Right atrium auricular region (tissue), 2 donors: ENCODE results near the gene SLC23A2. TPM values are rescaled to one million over a fixed set of nuclear protein-coding genes. Genes with fewer than 3 reads are reported as not detected.
"Not testable (repeated sequence)": the region's sequence is repeated elsewhere in the genome, so short reads cannot be mapped to it uniquely, and the experiment has no call there.

Experiments used
- DNase-seq: peaks from one replicate; pipeline ENCODE4 v3.0.0-alpha.2; 2019; ENCODE audit warnings: low spot score
- H3K27ac ChIP-seq, 2 donors: fragments of 200-600 bp; sonication (generic); 1 replicate in 1 of 2; 2 replicates in 1 of 2; pipeline ENCODE4 v1.5.1; 2016 to 2019
- H3K27me3 ChIP-seq, 2 donors: fragments of 200-600 bp; sonication (generic); one replicate each; pipeline versions ENCODE4 v1.5.1 to v1.6.0; 2017 to 2019
- H3K36me3 ChIP-seq: fragments of 200-600 bp; sonication (generic); one replicate; pipeline ENCODE4 v1.5.1; 2016
- H3K4me1 ChIP-seq, 2 donors: fragments of 200-600 bp; sonication (generic); one replicate each; pipeline versions ENCODE4 v1.5.1 to v1.6.0; 2017 to 2019
- H3K4me3 ChIP-seq, 2 donors: fragments of 200-600 bp; sonication (generic); 1 replicate in 1 of 2; 2 replicates in 1 of 2; pipeline ENCODE4 v1.5.1; 2017 to 2019; ENCODE audit warnings: mild to moderate bottlenecking in 1 of 2, moderate library complexity in 1 of 2
- H3K9me3 ChIP-seq, 2 donors: fragments of 200-600 bp; sonication (generic); one replicate each; pipeline ENCODE4 v1.5.1; 2019
- CTCF ChIP-seq, 2 donors: fragments of 200-600 bp; sonication (generic); IDR thresholded peaks; one replicate each; pipeline ENCODE4 v1.5.1; 2019; ENCODE audit warnings: antibody characterized with exemption in 2 of 2
- total RNA-seq, 2 donors: library from RNA; depleted of rRNA; stranded (reverse); fragments of >200 nt; gene quantifications; one replicate each; pipeline ENCODE4 v1.1.0, GENCODE V29; 2016

SLC23A2 gene
- total RNA-seq, 2 donors from 2014 or later = 9.8 to 10.8 TPM

DNA sequence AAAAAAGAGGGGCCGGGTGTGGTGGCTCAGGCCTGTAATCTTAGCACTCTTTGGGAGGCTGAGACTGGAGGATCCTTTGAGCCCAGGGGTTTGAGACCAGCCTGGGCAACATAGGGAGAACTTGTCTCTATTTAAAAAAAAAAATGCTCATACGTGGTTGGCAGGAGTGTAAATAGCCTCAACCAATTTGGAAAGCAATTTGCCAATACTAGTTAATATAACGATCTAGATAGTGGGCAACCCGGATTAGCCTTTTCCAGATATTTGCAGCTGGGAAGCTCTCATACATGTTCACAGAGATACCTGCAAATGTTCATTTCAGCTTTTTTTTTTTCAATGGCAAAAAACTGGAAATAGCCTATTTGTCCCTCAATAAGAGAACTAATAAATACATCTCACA is 39.0 kb upstream of the SLC23A2 start:
- DNase-seq = no peak
- Histone ChIP-seq H3K4me3 (no peak overlapping the region), H3K9me3 (no peaks in the 10 kb centered on the region), H3K27me3 (no peaks in the 10 kb centered on the region), H3K36me3 (no peaks in the 10 kb centered on the region), H3K4me1 (peaks cover 0 to 4% of the 10 kb centered on the region in 2 donors), H3K27ac (no peak overlapping the region)
- no peak for TF ChIP-seq CTCF (IDR thresholded peaks at IDR 0.05)

- no peak overlapping the region for H3K4me3 ChIP-seq
These were observed 38.6 kb upstream of the SLC23A2 start for GRCh38 chr20:5039889-5040288.

GRCh38 chr20:5039255-5039657 is 37.9 kb upstream of the SLC23A2 start:
- peaks cover 0 to 4% of the 10 kb centered on the region in 2 donors for H3K4me1 ChIP-seq
- H3K27ac ChIP-seq = no peak overlapping the region
- TF ChIP-seq CTCF (IDR thresholded peaks at IDR 0.05) = no peak
- no peak overlapping the region for H3K4me3 ChIP-seq
- DNase-seq = no peak
- no peaks in the 10 kb centered on the region for H3K9me3 ChIP-seq
- no peaks in the 10 kb centered on the region for H3K36me3 ChIP-seq
- H3K27me3 ChIP-seq = no peaks in the 10 kb centered on the region

More at GRCh38 chr20:5039889-5040288, 38.6 kb upstream of the SLC23A2 start:
- Histone ChIP-seq H3K27me3 (no peaks in the 10 kb centered on the region), H3K27ac (no peak overlapping the region), H3K4me1 (peaks cover 0 to 4% of the 10 kb centered on the region in 2 donors), H3K36me3 (no peaks in the 10 kb centered on the region), H3K9me3 (no peaks in the 10 kb centered on the region)
- no peak for DNase-seq
- no peak for TF ChIP-seq CTCF (IDR thresholded peaks at IDR 0.05)

GRCh38 chr20:5036828-5037227 is 35.5 kb upstream of the SLC23A2 start:
- TF ChIP-seq CTCF (IDR thresholded peaks at IDR 0.05) = no peak
- DNase-seq = no peak
- no peaks in the 10 kb centered on the region for H3K27me3 ChIP-seq

DNA sequence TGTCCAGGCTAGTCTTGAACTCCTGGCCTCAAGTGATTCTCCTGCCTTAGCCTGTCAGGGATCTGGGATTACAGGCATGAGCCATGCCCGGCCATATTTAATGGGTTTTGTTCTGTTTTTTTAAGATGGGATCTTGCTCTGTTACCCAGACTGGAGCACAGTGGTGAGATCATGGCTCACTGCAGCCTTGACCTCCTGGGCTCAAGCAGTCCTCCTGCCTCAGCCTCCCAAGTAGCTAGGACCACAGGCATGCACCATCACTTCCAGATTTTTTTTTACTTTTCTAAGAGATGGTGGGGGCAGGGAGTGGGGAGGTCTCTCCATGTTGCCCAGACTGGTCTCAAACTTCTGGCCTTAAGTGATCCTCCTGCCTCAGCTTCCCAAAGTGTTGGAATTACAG is 34.2 kb upstream of the SLC23A2 start:
- not testable (repeated sequence) for H3K36me3 ChIP-seq, H3K27me3 ChIP-seq, DNase-seq, H3K9me3 ChIP-seq, H3K27ac ChIP-seq, H3K4me3 ChIP-seq, H3K4me1 ChIP-seq

More at GRCh38 chr20:5036828-5037227, 35.5 kb upstream of the SLC23A2 start:
- Histone ChIP-seq H3K27ac (no peak overlapping the region), H3K9me3 (no peaks in the 10 kb centered on the region), H3K36me3 (no peaks in the 10 kb centered on the region), H3K4me1 (peaks cover 0 to 4% of the 10 kb centered on the region in 2 donors), H3K4me3 (no peak overlapping the region)

DNA sequence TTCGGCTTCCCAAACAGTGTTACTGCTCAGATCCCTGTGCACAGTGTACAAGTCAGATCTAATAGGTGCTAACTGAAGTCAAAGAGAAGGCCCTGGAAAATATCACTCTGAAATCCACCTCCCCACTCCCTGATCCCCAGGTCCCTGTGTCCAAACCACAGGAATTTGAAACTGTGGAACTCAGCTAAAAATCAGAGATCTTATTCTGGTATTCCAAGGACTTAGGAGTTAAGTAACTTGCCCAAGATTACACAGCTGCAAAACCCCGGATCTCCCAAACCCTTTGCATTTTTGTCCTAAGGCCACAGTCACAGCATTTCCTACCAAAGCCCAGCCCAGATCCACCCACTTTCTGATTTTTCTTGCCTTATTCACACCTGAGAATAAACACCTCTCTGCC is 32.3 kb upstream of the SLC23A2 start:
- Histone ChIP-seq H3K27me3 (no peaks in the 10 kb centered on the region), H3K4me1 (no peaks in the 10 kb centered on the region), H3K36me3 (no peaks in the 10 kb centered on the region), H3K27ac (no peak overlapping the region), H3K9me3 (no peaks in the 10 kb centered on the region), H3K4me3 (no peak overlapping the region)
- no peak for TF ChIP-seq CTCF (IDR thresholded peaks at IDR 0.05)
- DNase-seq = no peak

- not testable (repeated sequence) for H3K27ac ChIP-seq, H3K36me3 ChIP-seq, H3K4me3 ChIP-seq, H3K9me3 ChIP-seq, H3K27me3 ChIP-seq, H3K4me1 ChIP-seq, DNase-seq
These were observed 30.4 kb upstream of the SLC23A2 start for GRCh38 chr20:5031701-5032100.
